Stimulated activated CD8-positive, alpha-beta memory T cell treated with anti-CD3 and anti-CD28 coated beads, Interleukin-4, amount 100 ng/mL, for 4 hours (primary cell): Measurements from ENCODE around the gene PKP1.
"Not testable (repeated sequence)": the region's sequence is repeated elsewhere in the genome, so short reads cannot be mapped to it uniquely, and the experiment has no call there.

ENCODE experiments used
- DNase-seq, 2 donors: peaks; one replicate each; pipeline ENCODE4 v3.0.0-alpha.2; 2020; ENCODE audit warnings: low read depth in 2 of 2, low spot score in 1 of 2

The PKP1 gene

GRCh38 chr1:201282931-201283829 is at the start of gene PKP1:
TSS of gene PKP1 (plus strand) at chr1:201283506. CDS start at chr1:201283703, 197 bp downstream.
- DNase-seq, result no peak

GRCh38 chr1:201239646-201240045 is 43.7 kb upstream of the PKP1 start:
- DNase-seq, result not testable (repeated sequence)

- DNase-seq, result no peak
These were observed 43.1 kb upstream of the PKP1 start for GRCh38 chr1:201240171-201240570.

- no peak for DNase-seq
These were observed 41.6 kb upstream of the PKP1 start for GRCh38 chr1:201241736-201242135.

- no peak for DNase-seq
These were observed 38.2 kb upstream of the PKP1 start for GRCh38 chr1:201245082-201245481.

GRCh38 chr1:201248721-201249559 is 34.4 kb upstream of the PKP1 start:
- DNase-seq, result no peak

GRCh38 chr1:201250326-201251011 is 32.8 kb upstream of the PKP1 start:
- no peak for DNase-seq

GRCh38 chr1:201251411-201251810 is 31.9 kb upstream of the PKP1 start:
- no peak for DNase-seq

- no peak for DNase-seq
These were observed 31.4 kb upstream of the PKP1 start for GRCh38 chr1:201251851-201252430.

GRCh38 chr1:201252944-201253371 is 30.3 kb upstream of the PKP1 start:
- DNase-seq, result no peak

- no peak for DNase-seq
These were observed 29.9 kb upstream of the PKP1 start for GRCh38 chr1:201253411-201253810.

GRCh38 chr1:201253906-201254624 is 29.2 kb upstream of the PKP1 start:
- DNase-seq, result no peak

GRCh38 chr1:201254625-201255478 is 28.5 kb upstream of the PKP1 start:
- DNase-seq, result peak in 1 of 2 donors; percentile 42

- DNase-seq, result no peak
These were observed 27.6 kb upstream of the PKP1 start for GRCh38 chr1:201255479-201256362.

- not testable (repeated sequence) for DNase-seq
These were observed 25.2 kb upstream of the PKP1 start for GRCh38 chr1:201258132-201258531.

GRCh38 chr1:201258763-201259230 is 24.5 kb upstream of the PKP1 start:
- no peak for DNase-seq

GRCh38 chr1:201259476-201260235 is 23.6 kb upstream of the PKP1 start:
- no peak for DNase-seq

GRCh38 chr1:201260236-201260590 is 23.1 kb upstream of the PKP1 start:
- DNase-seq, result no peak
